A549 treated with DMSO at 1 μM for 4 hours (cell line): ENCODE measurements around the gene CAD. TPM values are rescaled to one million over a fixed set of nuclear protein-coding genes. Genes with fewer than 3 reads are reported as not detected.

ENCODE experiments used
- total RNA-seq: library from RNA; stranded (reverse); fragments of 200-300 nt; extraction: Qiagen RNA extraction; gene quantifications from 5 replicates; pipeline ENCODE4 v1.2.3, GENCODE V29; 2022; ENCODE audit warnings: low read depth

The CAD gene
- total RNA-seq, result 55.3 to 75.8 TPM (median 62.5 TPM) in 5 replicates

DNA sequence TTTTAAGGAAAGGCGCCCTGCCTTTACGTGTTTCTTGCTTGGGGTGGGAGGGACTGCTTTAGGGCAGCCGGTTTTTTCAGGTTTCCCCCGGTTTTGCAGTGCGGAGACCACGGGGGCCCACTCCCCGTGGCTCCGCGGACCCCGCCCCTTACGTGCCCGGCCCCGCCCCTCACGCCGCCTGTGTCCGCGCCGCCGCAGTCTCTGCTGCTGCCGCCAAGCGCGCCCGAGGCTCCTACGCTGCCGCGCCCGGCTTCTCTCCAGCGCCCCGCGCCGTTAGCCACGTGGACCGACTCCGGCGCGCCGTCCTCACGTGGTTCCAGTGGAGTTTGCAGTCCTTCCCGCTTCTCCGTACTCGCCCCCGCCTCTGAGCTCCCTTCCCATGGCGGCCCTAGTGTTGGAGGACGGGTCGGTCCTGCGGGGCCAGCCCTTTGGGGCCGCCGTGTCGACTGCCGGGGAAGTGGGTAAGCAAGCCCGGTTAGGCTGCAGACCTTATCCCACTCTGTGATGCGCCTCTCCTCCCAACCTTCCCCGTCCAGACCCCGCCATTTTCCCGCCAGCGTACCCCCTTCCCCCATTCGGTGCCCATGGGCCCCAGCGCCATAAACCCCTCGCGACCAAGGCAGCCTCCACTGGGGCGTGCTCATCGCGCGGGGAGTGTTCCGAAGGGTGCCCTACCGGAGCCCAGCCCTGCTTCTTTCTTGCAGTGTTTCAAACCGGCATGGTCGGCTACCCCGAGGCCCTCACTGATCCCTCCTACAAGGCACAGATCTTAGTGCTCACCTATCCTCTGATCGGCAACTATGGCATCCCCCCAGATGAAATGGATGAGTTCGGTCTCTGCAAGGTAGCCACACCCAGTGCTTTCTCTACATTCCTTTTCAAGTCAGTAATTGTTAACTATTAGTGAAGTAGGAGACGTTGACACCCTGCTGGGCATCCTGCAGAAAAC lies at the start of gene CAD:
CAD (plus strand) TSS at position 197 of the 949 bp plus-strand sequence; CDS start at position 380, 183 bp downstream.

DNA sequence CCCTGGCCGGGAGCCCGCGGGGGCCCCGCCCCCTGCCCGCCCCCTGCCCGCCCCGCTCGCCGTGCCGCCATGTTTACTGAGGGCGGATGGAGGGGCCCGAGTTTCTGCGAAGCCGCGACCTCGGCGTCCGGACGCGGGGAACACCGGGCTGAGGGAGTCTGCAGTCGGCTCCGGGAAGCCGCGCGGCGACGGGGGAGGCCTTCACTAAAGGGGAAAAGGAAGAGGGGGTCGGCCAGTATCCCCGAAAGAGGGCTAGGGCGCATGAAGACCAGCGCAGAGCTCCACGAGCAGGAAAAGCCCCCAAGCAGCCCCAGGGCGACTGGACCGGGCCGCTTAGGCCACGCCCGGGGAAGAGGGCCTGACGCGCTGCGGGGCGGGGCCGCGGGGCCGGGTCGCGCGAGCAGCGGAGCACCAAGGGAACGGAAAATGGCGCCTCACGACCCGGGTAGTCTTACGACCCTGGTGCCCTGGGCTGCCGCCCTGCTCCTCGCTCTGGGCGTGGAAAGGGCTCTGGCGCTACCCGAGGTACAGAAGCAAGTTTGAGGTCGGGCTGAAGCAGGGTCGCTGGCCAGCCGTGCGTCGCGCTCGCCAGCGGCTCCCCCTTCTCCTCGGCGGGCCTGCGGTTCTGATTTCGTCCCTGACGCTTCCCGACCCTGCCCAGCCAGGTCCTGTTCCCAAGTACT lies 5.1 kb upstream of the CAD start, which contains the start of the genes ATRAID and SLC5A6:
ATRAID (plus strand) TSS at position 99 of the 683 bp plus-strand sequence; CDS start at position 427, 328 bp downstream.
SLC5A6 (minus strand) TSS at position 326 of the 683 bp plus-strand sequence. CDS start 4,618 bp downstream, outside the sequence.

DNA sequence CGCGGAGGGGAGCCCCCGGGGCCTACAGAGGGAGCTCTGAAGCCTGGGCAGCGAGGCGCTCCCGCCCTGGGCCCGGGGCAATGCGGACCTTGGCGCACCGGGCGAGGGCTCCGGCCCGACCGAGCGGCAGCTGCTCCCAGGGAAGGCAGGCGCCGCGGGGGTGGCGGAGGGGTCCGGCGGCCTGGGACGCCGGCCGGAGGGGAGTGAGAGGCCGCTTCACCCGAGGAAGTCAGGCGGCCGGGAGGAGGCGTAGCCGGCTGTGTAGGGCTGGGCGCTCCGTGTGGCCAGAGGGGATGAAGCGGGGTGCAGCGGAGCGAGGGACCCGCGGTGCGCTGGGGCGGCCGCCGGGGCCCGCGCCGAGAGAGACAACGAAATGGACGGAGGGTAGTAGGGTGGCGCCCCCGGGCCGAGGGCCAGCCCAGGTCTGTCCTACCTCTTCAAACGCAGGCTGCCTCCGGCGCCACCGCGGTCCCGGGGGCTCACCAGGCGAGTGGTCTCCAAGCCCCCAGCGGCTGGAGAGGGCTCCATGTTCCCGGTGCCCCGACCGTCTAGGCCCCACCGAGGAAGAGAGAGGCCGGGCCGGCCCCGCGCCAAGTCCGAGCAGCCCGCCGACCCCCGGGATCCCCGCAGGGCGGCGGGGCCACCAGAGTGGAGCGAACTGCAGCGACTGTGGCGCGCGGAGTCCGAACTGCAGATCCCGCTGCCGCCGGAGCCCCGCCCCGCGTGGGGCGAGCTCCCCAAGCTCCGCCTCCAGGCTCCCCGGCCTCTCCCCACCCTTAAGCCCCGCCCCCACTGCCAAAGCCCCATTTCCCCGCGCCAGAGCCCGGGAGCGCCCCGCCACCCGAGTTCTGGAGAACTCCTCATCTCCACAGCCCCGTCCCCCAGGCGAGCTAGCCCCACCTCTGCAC lies 45.5 kb downstream of the CAD start, which contains the start of gene SLC30A3:
SLC30A3 (minus strand) TSS at position 669 of the 908 bp plus-strand sequence; CDS start at position 528, 141 bp downstream.

DNA sequence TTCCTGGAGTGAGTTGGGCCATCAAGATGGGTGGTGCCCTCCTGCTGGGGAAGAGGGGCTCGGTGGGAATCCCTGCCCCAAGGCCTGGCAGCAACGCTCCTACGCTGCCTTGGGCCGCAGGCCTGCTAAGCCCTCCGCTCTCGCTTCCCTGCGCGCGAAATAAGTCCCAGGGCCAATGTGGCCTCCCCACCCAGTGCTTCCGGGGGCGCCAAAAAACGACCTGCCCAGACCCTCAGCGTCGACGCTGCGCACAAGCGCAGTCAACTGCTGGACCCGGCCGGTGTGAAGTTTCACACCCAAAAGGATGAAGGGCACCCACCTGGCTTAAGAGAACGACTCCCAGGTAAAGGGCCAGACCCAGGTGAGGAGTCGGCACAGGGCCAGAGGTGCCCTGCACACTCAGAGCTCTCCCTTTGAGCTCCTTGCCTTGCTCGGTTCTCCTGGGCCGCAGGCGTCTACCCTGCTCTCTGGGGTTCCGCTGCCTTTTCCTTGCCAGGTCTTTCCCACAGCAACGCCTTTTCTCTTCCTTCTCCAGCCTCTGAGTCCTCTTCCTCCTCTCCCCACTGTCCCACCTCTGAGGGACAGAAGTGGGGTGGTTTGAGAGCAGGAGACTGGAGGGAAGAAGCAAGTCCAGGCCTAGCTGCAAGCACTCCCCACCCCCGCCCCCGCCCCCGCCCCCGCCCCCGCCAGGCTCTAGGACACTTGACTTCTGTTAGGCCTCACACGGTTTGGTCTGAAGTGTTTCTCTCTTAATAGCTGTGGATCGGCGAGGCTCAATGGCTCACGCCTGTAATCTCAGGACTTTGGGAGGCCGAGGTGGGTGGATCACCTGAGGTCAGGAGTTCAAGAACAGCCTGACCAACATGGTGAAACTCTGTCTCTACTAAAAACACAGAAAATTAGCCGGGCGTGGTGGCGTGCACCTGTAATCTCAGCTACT lies 58.3 kb downstream of the CAD start, which contains the start of gene DNAJC5G:
DNAJC5G (plus strand) TSS at position 223 of the 940 bp plus-strand sequence. CDS start 1,296 bp downstream, outside the sequence.

DNA sequence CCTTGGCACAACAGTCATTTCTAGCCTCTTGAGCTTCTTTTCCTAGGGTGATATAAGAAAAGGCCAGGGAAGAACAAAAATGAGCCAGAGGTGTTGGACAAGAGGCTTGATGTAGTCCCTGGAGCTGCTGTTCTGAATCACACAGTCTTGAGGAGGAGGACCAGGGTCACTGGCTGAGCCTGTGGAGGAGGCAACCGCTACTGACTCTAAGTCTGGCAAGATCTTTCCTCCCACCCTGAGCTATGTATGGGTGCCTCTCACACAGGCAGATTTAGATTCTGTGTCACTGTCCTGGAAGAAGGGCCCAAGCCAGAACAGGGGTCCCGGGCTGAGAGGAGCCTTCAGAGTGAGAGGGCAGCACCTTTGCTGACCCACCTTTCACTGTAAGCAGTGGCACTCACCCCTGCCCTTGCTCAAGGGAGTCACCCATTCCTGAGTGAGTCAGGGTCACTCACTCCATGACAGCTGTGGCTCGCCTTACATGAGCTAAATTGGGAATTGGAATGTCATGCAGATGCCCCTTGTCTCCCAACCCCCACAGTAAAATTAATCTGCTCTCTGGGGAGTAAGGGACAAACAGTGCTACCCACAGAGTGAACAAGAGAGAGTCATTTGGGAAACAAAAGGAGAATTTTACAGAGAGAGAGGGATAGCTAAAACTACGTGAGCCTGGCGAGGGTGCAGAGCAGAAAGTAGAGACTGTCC lies 64.8 kb downstream of the CAD start, which contains the start of gene TRIM54:
TRIM54 (plus strand) TSS at position 575 of the 705 bp plus-strand sequence. CDS start 303 bp downstream, outside the sequence.

Other genes with a start within 250 kb of the CAD start
- gene MAPRE3, start 246.7 kb upstream of the CAD start, total RNA-seq, result 12.2 to 14.1 TPM (median 12.4 TPM) in 5 replicates
- 56.4 to 74.7 TPM (median 70.4 TPM) in 5 replicates for gene TMEM214, start 184.4 kb upstream of the CAD start, total RNA-seq
- 29.8 to 36.7 TPM (median 32.2 TPM) in 5 replicates for gene AGBL5, start 165.7 kb upstream of the CAD start, total RNA-seq
- 523 to 646 TPM (median 548 TPM) in 5 replicates for gene OST4, start 145.7 kb upstream of the CAD start, total RNA-seq
- 0.23 to 0.46 TPM (median 0.31 TPM) in 4 of 5 replicates, not detected in the other for gene EMILIN1, start 138.8 kb upstream of the CAD start, total RNA-seq
- gene KHK, start 130.6 kb upstream of the CAD start, total RNA-seq, result 7.3 to 10.5 TPM (median 8.9 TPM) in 5 replicates
- 7.0 to 8.3 TPM (median 7.9 TPM) in 5 replicates for gene CGREF1, start 98.2 kb upstream of the CAD start, total RNA-seq
- gene ABHD1, start 93.6 kb upstream of the CAD start, total RNA-seq, result 1.1 to 2.3 TPM (median 1.6 TPM) in 5 replicates
- gene PREB, start 82.7 kb upstream of the CAD start, total RNA-seq, result 46.9 to 72.9 TPM (median 65.1 TPM) in 5 replicates
- gene PRR30, start 78.0 kb upstream of the CAD start, total RNA-seq, result not detected in 5 replicates
- not detected in 5 replicates for gene TCF23, start 68.4 kb upstream of the CAD start, total RNA-seq
- 209 to 221 TPM (median 218 TPM) in 5 replicates for gene ATRAID, start 5.3 kb upstream of the CAD start, total RNA-seq
- gene SLC5A6, start 5.1 kb upstream of the CAD start, total RNA-seq, result 69.7 to 82.2 TPM (median 72.3 TPM) in 5 replicates
- 3.2 to 4.9 TPM (median 3.7 TPM) in 5 replicates for gene SLC30A3, start 45.7 kb downstream of the CAD start, total RNA-seq
- not detected in 5 replicates for gene DNAJC5G, start 58.1 kb downstream of the CAD start, total RNA-seq
- gene TRIM54, start 65.1 kb downstream of the CAD start, total RNA-seq, result 0.33 to 0.73 TPM (median 0.46 TPM) in 5 replicates
- gene UCN, start 91.1 kb downstream of the CAD start, total RNA-seq, result 0.55 to 2.6 TPM (median 1.8 TPM) in 5 replicates
- 81.3 to 103 TPM (median 91.7 TPM) in 5 replicates for gene MPV17, start 105.7 kb downstream of the CAD start, total RNA-seq
- 62.4 to 67.5 TPM (median 64.5 TPM) in 5 replicates for gene GTF3C2, start 139.4 kb downstream of the CAD start, total RNA-seq
- gene EIF2B4, start 153.0 kb downstream of the CAD start, total RNA-seq, result 47.8 to 65.5 TPM (median 62.2 TPM) in 5 replicates
- gene SNX17, start 153.2 kb downstream of the CAD start, total RNA-seq, result 140 to 146 TPM (median 141 TPM) in 5 replicates
- gene ZNF513, start 163.4 kb downstream of the CAD start, total RNA-seq, result 11.6 to 14.4 TPM (median 13.7 TPM) in 5 replicates
- 162 to 187 TPM (median 174 TPM) in 5 replicates for gene PPM1G, start 192.2 kb downstream of the CAD start, total RNA-seq
- 125 to 146 TPM (median 134 TPM) in 5 replicates for gene NRBP1, start 211.3 kb downstream of the CAD start, total RNA-seq
- gene KRTCAP3, start 225.0 kb downstream of the CAD start, total RNA-seq, result 0.43 to 1.4 TPM (median 0.75 TPM) in 5 replicates